ENCODE data around the gene SLC13A2.

- TF ChIP-seq EP300 (IDR thresholded peaks at IDR 0.05; ENCODE audit: borderline replicate concordance) (no peak), REST (IDR thresholded peaks at IDR 0.05; ENCODE audit: low read depth) (no peak), TAF1 (IDR thresholded peaks at IDR 0.05; ENCODE audit: low read depth) (no peak), EGR1 (IDR thresholded peaks at IDR 0.05) (no peak), CEBPB (IDR thresholded peaks at IDR 0.05) (no peak), RAD21 (IDR thresholded peaks at IDR 0.05; ENCODE audit: low read depth) (no peak), TCF12 (IDR thresholded peaks at IDR 0.05; ENCODE audit: low read depth) (no peak), CREB1 (IDR thresholded peaks at IDR 0.05; ENCODE audit: low read depth) (no peak), FOXM1 (IDR thresholded peaks at IDR 0.05; ENCODE audit: borderline replicate concordance, low read depth) (no peak), YY1 (IDR thresholded peaks at IDR 0.05; ENCODE audit: low read depth) (no peak), ZBTB7A (IDR thresholded peaks at IDR 0.05; ENCODE audit: low read depth) (no peak), NFIC (IDR thresholded peaks at IDR 0.05) (no peak), MAX (IDR thresholded peaks at IDR 0.05) (no peak), USF1 (IDR thresholded peaks at IDR 0.05) (no peak)
Measured at GRCh38 chr17:28427371-28427770, 46.1 kb upstream of the SLC13A2 start.
